Osteocyte (in vitro differentiated cells): ENCODE measurements around the gene CTNNB1. TPM values are rescaled to one million over a fixed set of nuclear protein-coding genes. Genes with fewer than 3 reads are reported as not detected.

Source experiments
- DNase-seq: peaks from one replicate; pipeline ENCODE4 v3.0.0; 2021; ENCODE audit warnings: mixed read lengths; ENCODE audit not compliant: unreplicated experiment; ENCODE audit errors: extremely low spot score
- H3K27ac Mint-ChIP-seq: one replicate; pipeline ENCODE4 v1.8.0; 2021; ENCODE audit warnings: mild to moderate bottlenecking, mixed read lengths; ENCODE audit not compliant: unreplicated experiment
- H3K27me3 Mint-ChIP-seq: one replicate; pipeline ENCODE4 v1.8.0; 2021; ENCODE audit warnings: mixed read lengths; ENCODE audit not compliant: unreplicated experiment
- H3K36me3 Mint-ChIP-seq: one replicate; pipeline ENCODE4 v1.8.0; 2021; ENCODE audit warnings: mixed read lengths; ENCODE audit not compliant: unreplicated experiment
- H3K4me1 Mint-ChIP-seq: one replicate; pipeline ENCODE4 v1.8.0; 2021; ENCODE audit warnings: mixed read lengths; ENCODE audit not compliant: unreplicated experiment
- H3K4me3 Mint-ChIP-seq: one replicate; pipeline ENCODE4 v1.8.0; 2021; ENCODE audit warnings: mild to moderate bottlenecking, moderate library complexity, mixed read lengths; ENCODE audit not compliant: unreplicated experiment
- H3K9me3 Mint-ChIP-seq: one replicate; pipeline ENCODE4 v1.8.0; 2021; ENCODE audit warnings: mixed read lengths; ENCODE audit not compliant: unreplicated experiment
- long read RNA-seq: library from polyadenylated mRNA; unstranded; transcript quantifications from one replicate; pipeline ENCODE4 v2.0.0, GENCODE V29; 2021
- total RNA-seq: library from RNA; stranded (reverse); gene quantifications from 2 replicates; pipeline ENCODE4 v1.2.1, GENCODE V29; 2021
- TF ChIP-seq, protein P1 (sequence below): fragments of 200-600 bp; sonication (generic); IDR thresholded peaks from 2 replicates; pipeline ENCODE4 v1.5.0; 2021; ENCODE audit warnings: antibody characterized with exemption, mild to moderate bottlenecking, moderate library complexity

Gene CTNNB1
- total RNA-seq = 321 and 339 TPM in 2 replicates
- long read RNA-seq, full-length matches to known transcripts = 326 of 405 reads
- long read RNA-seq, partial matches to known transcripts = 64 of 405 reads
- long read RNA-seq, other reads (novel, unspliced or antisense) = 15 of 405 reads

DNA sequence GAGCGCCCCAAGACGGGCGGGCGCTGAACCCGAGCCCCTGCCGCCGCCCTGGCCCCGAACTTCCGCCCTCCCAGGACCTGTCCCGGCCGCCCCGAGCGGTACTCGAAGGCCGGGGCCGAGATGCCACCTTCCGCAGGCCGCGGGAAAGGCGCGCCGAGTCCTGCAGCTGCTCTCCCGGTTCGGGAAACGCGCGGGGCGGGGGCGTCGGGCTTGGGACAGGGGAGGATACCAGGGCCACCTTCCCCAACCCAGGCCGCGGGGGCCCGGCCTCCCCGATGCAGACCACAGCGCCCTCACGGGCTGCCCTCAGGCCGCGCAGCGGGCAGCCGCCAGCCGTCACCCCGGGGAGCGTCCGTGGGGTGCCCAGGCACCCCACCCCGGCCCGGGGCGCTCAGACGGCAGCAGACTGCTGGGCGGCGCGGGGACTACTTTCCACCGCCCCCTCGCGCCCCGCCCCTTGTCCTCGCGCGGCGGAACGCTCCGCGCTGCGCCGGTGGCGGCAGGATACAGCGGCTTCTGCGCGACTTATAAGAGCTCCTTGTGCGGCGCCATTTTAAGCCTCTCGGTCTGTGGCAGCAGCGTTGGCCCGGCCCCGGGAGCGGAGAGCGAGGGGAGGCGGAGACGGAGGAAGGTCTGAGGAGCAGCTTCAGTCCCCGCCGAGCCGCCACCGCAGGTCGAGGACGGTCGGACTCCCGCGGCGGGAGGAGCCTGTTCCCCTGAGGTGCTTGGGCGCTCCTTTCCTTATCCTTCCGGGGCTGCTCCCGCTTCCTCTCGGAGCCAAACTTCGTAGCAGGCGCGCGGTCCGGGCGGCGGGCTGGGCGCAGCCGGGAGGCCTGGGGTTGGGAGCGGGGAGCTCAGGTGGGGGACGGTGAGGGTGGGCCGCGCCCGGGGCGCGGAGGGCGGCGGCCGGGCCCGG is at the start of gene CTNNB1:
Gene CTNNB1, plus strand, starts transcription at position 556 of the 916 bp plus-strand sequence. CDS start 24,564 bp downstream, outside the sequence.
- Mint-ChIP-seq H3K27me3 (peaks cover 28% of the 10 kb centered on the region), H3K4me3 (peak within 1 kb of the TSS; percentile 87), H3K36me3 (no peaks in the 10 kb centered on the region), H3K9me3 (no peaks in the 10 kb centered on the region), H3K27ac (peak within 1 kb of the TSS; percentile 92), H3K4me1 (peaks cover 37% of the 10 kb centered on the region)
- DNase-seq = peak; percentile 97
- TF ChIP-seq, protein P1, sequence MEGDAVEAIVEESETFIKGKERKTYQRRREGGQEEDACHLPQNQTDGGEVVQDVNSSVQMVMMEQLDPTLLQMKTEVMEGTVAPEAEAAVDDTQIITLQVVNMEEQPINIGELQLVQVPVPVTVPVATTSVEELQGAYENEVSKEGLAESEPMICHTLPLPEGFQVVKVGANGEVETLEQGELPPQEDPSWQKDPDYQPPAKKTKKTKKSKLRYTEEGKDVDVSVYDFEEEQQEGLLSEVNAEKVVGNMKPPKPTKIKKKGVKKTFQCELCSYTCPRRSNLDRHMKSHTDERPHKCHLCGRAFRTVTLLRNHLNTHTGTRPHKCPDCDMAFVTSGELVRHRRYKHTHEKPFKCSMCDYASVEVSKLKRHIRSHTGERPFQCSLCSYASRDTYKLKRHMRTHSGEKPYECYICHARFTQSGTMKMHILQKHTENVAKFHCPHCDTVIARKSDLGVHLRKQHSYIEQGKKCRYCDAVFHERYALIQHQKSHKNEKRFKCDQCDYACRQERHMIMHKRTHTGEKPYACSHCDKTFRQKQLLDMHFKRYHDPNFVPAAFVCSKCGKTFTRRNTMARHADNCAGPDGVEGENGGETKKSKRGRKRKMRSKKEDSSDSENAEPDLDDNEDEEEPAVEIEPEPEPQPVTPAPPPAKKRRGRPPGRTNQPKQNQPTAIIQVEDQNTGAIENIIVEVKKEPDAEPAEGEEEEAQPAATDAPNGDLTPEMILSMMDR = no peak

DNA sequence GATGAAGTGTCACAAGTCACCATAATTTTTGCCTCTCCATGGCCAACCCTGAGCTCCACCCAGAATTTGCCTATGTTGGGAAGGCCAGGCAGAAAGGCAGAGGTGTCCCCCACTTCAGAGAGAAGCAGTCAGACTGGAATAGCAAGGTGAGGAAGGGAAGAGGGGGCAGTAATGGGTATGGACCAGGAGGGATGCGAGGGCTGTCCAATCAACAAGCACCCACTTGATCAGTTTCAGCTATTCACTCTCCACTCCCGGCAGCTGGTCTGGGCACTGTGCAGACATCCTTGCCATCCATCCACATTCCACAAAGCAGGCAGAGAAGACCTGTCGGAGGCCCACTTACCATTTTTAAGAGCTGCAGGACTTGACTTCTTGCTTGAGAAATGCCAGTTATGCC is 43.5 kb upstream of the CTNNB1 start:
- no peak for DNase-seq
- peaks cover 11% of the 10 kb centered on the region for H3K27me3 Mint-ChIP-seq
- peaks cover 5% of the 10 kb centered on the region for H3K4me1 Mint-ChIP-seq
- no peaks in the 10 kb centered on the region for H3K36me3 Mint-ChIP-seq
- H3K9me3 Mint-ChIP-seq = no peaks in the 10 kb centered on the region
- no peak overlapping the region for H3K27ac Mint-ChIP-seq
- no peak overlapping the region for H3K4me3 Mint-ChIP-seq
- TF ChIP-seq, protein P1 = no peak

DNA sequence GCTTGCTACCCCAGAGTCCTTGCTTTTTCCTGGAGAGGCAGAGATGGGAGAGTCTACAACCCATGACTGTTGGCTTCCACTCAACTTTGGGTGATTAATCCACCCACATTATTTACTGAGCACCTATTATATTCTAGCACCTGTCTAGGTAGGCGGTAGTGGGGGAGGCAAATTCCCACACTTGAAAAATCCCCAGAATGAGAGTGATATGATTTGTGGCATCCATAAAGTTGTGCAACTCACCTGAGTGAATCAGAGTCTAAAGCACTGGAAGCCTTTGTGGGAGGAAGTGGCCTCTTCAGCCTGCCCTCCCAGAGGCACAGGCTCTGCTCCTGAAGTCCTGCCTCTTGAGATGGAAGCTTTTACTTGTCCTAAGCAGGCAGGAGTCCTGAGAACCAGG is 40.4 kb upstream of the CTNNB1 start:
- DNase-seq = no peak
- H3K36me3 Mint-ChIP-seq = no peaks in the 10 kb centered on the region
- peaks cover 5% of the 10 kb centered on the region for H3K4me1 Mint-ChIP-seq
- H3K27me3 Mint-ChIP-seq = peaks cover 11% of the 10 kb centered on the region
- no peak overlapping the region for H3K27ac Mint-ChIP-seq
- TF ChIP-seq, protein P1 = no peak
- no peaks in the 10 kb centered on the region for H3K9me3 Mint-ChIP-seq
- no peak overlapping the region for H3K4me3 Mint-ChIP-seq

DNA sequence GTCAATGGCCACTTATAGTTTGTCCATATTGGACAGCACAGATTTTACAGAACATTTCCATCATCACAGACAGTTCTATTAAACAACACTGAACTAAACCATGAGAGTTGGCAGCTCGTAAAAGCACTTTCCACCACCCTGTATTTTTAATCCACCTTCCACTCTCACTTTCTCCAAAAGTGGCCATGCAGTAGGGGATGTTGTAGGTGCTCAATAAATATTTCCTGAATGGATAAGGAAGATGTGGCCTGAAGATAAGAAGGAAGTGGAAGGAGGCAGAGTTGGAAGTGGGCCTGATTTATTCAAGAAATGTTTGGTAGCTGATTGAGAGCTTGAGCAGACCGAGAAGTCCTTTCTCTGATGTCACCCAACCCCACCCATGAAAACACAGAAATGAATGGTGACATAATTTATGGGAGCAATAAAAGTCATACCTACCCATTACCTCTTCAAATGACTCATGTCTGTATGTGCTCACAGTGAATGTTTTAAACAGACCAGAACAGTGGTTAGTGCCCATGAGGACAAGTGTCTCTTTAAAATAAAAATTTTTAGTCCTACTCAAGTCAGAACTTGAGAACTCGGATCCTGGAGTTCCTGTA is 39.6 kb upstream of the CTNNB1 start:
- no peak for DNase-seq
- no peaks in the 10 kb centered on the region for H3K36me3 Mint-ChIP-seq
- H3K27me3 Mint-ChIP-seq = peaks cover 11% of the 10 kb centered on the region
- H3K4me3 Mint-ChIP-seq = no peak overlapping the region
- no peaks in the 10 kb centered on the region for H3K9me3 Mint-ChIP-seq
- H3K4me1 Mint-ChIP-seq = peaks cover 5% of the 10 kb centered on the region
- H3K27ac Mint-ChIP-seq = no peak overlapping the region
- TF ChIP-seq, protein P1 = no peak

DNA sequence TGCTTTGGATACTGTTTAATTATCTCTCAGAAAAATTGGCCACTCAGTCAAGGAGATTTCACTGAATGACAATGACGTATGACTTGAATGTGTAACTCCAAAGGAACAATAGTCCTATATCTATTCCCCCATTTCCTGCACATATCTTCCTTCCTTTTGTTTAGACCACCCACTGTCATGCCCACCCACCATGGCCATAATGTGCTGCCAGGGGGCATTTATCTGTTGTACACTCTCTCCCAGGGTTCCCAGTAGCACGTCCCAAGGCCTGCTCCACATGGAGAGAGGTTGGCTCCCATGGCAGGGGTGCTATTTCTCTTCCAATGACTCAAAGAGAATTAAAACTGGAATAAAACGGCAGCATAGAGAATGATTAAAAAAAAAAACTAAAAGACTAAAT is 36.8 kb upstream of the CTNNB1 start:
- Mint-ChIP-seq H3K27me3 (peaks cover 5% of the 10 kb centered on the region), H3K27ac (no peak overlapping the region), H3K36me3 (no peaks in the 10 kb centered on the region), H3K4me3 (no peak overlapping the region), H3K9me3 (no peaks in the 10 kb centered on the region), H3K4me1 (peaks cover 5% of the 10 kb centered on the region)
- DNase-seq = no peak
- TF ChIP-seq, protein P1 = no peak
